ENCODE results near the gene SDR42E1. TPM values are rescaled to one million over a fixed set of nuclear protein-coding genes. Genes with fewer than 3 reads are reported as not detected.

Gene SDR42E1
- total and polyA plus RNA-seq, 2 of the 13 experiments (the other 11 are each of a cell fraction or from before 2014, with no cell fraction given): 0.01 to 0.13 TPM

DNA sequence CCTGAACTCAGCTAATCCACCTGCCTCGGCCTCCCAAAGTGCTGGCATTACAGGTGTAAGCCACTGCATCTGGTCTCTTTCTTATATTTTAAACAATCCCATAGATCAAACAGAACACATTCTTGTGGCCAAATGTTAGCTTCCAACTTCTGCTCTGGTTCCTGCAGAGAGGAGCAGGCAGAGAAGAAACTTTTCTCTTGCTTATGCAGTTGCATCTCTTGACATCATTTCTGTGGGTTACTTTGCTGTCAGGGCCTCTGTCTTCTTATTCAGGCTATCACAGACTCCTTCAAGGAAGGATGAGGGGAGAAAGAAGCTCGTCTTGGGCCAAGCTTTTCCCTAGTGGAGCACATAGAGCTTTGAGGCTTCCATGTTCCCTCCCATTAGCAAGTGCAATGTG is 31.6 kb upstream of the SDR42E1 start:
- Histone ChIP-seq H3K79me2 (ENCODE audit: insufficient read depth, low read length) (peaks cover 66% of the 10 kb centered on the region), H3K36me3 (replicated peaks in 1 of 2; ENCODE audit: control insufficient read depth in 1 of 2, insufficient read depth in 2 of 2, low read length in 2 of 2) (peaks cover 2 to 5% of the 10 kb centered on the region in 2 experiments; a peak in 4 of 5 replicates), H3K4me3 (replicated peaks in 1 of 3; ENCODE audit: insufficient read depth in 1 of 3, low read depth in 2 of 3, low read length in 3 of 3) (no peak overlapping the region), H3K4me1 (ENCODE audit: insufficient read depth, low read length) (peaks cover 78% of the 10 kb centered on the region), H3K27ac (ENCODE audit: extremely low read length, insufficient read depth, low read length) (no peak overlapping the region), H2AFZ (ENCODE audit: low read length) (no peak overlapping the region), H3K9ac (ENCODE audit: insufficient read depth, low read depth, low read length) (no peak overlapping the region), H3K9me3 (ENCODE audit: low read length) (no peaks in the 10 kb centered on the region), H3K27me3 (ENCODE audit: control insufficient read depth in 1 of 2, insufficient read depth in 2 of 2, low read length in 2 of 2) (no peaks in the 10 kb centered on the region), H3K4me2 (ENCODE audit: low read depth, low read length) (no peak overlapping the region), H4K20me1 (ENCODE audit: insufficient read depth, low read length) (no peaks in the 10 kb centered on the region; the same call in 1 of the 2 replicates)
- in situ Hi-C loops (cut with HindIII; ENCODE audit: extremely low pct_ligation_motif_present, low pct_unique_long_range_greater_than_20kb) (no loop called here), intact Hi-C loops (cut with micrococcal nuclease; ENCODE audit: unreplicated experiment) (no loop called here)
- POLR2A ChIA-PET: interaction anchor here (1.0 kb wide), 1 partner anchor 19 kb away, joined by 3 read pairs; no protein-coding TSS in a partner anchor
- FAIRE-seq (no peak), ATAC-seq (no peak), DNase-seq (ENCODE audit: low spot score) (no peak)
- WGBS (ENCODE audit: low lambda C conversion rate): 93% methylated on average over 2 of the region's 2 CpGs
- TF ChIP-seq, protein P1, sequence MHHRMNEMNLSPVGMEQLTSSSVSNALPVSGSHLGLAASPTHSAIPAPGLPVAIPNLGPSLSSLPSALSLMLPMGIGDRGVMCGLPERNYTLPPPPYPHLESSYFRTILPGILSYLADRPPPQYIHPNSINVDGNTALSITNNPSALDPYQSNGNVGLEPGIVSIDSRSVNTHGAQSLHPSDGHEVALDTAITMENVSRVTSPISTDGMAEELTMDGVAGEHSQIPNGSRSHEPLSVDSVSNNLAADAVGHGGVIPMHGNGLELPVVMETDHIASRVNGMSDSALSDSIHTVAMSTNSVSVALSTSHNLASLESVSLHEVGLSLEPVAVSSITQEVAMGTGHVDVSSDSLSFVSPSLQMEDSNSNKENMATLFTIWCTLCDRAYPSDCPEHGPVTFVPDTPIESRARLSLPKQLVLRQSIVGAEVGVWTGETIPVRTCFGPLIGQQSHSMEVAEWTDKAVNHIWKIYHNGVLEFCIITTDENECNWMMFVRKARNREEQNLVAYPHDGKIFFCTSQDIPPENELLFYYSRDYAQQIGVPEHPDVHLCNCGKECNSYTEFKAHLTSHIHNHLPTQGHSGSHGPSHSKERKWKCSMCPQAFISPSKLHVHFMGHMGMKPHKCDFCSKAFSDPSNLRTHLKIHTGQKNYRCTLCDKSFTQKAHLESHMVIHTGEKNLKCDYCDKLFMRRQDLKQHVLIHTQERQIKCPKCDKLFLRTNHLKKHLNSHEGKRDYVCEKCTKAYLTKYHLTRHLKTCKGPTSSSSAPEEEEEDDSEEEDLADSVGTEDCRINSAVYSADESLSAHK (CRISPR knock-in tag; IDR thresholded peaks at IDR 0.05; ENCODE audit: borderline replicate concordance): no peak
- TF ChIP-seq, protein P2, sequence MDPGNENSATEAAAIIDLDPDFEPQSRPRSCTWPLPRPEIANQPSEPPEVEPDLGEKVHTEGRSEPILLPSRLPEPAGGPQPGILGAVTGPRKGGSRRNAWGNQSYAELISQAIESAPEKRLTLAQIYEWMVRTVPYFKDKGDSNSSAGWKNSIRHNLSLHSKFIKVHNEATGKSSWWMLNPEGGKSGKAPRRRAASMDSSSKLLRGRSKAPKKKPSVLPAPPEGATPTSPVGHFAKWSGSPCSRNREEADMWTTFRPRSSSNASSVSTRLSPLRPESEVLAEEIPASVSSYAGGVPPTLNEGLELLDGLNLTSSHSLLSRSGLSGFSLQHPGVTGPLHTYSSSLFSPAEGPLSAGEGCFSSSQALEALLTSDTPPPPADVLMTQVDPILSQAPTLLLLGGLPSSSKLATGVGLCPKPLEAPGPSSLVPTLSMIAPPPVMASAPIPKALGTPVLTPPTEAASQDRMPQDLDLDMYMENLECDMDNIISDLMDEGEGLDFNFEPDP (CRISPR knock-in tag; conservative IDR thresholded peaks at IDR 0.05): 0 out of 2 replicates have a peak, but pooled peaks have one; percentile 41
- CTCF ChIA-PET (ENCODE audit: low intra/inter-chr PET ratio, low total read pairs): no interaction called here
- BruUV-seq (replicated peaks): no TSS peak

DNA sequence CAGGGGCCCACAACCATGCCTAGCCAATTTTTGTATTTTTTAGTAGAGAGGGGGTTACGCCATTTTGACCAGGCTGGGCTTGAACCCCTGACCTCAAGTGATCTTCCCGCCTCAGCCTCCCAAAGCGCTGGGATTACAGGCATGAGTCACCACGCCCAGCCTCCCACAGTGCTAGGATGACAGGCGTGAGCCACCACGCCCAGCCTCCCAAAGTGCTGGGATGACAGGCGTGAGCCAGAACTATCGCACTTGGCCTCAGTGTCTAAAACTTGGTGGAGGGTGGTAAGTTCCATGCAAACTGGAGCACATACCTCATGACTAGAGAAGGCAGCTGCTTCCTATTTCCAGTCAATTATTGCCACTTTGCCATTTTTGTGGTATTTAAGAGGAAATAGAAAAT is 30.9 kb upstream of the SDR42E1 start:
- BruUV-seq (replicated peaks): no TSS peak
- ChIA-PET POLR2A (interaction anchor here (1.0 kb wide), 1 partner anchor 20 kb away, joined by 3 read pairs; no protein-coding TSS in a partner anchor), CTCF (ENCODE audit: low intra/inter-chr PET ratio, low total read pairs) (no interaction called here)
- ATAC-seq (no peak), DNase-seq (ENCODE audit: low spot score) (no peak), FAIRE-seq (no peak)
- Histone ChIP-seq H3K4me2 (ENCODE audit: low read depth, low read length) (no peak overlapping the region), H2AFZ (ENCODE audit: low read length) (no peak overlapping the region), H3K9me3 (ENCODE audit: low read length) (no peaks in the 10 kb centered on the region), H3K4me3 (replicated peaks in 1 of 3; ENCODE audit: insufficient read depth in 1 of 3, low read depth in 2 of 3, low read length in 3 of 3) (no peak overlapping the region), H3K36me3 (replicated peaks in 1 of 2; ENCODE audit: control insufficient read depth in 1 of 2, insufficient read depth in 2 of 2, low read length in 2 of 2) (peaks cover 2 to 5% of the 10 kb centered on the region in 2 experiments; a peak in 3 of 5 replicates), H3K27me3 (ENCODE audit: control insufficient read depth in 1 of 2, insufficient read depth in 2 of 2, low read length in 2 of 2) (no peaks in the 10 kb centered on the region), H3K4me1 (ENCODE audit: insufficient read depth, low read length) (peaks cover 78% of the 10 kb centered on the region), H3K79me2 (ENCODE audit: insufficient read depth, low read length) (peaks cover 67% of the 10 kb centered on the region), H3K27ac (ENCODE audit: extremely low read length, insufficient read depth, low read length) (no peak overlapping the region), H3K9ac (ENCODE audit: insufficient read depth, low read depth, low read length) (no peak overlapping the region), H4K20me1 (ENCODE audit: insufficient read depth, low read length) (no peaks in the 10 kb centered on the region; the same call in 1 of the 2 replicates)
- TF ChIP-seq ZNF589 (CRISPR knock-in tag; conservative IDR thresholded peaks at IDR 0.05): 0 out of 2 replicates have a peak, but pooled peaks have one; percentile 26
- TF ChIP-seq, protein P3, sequence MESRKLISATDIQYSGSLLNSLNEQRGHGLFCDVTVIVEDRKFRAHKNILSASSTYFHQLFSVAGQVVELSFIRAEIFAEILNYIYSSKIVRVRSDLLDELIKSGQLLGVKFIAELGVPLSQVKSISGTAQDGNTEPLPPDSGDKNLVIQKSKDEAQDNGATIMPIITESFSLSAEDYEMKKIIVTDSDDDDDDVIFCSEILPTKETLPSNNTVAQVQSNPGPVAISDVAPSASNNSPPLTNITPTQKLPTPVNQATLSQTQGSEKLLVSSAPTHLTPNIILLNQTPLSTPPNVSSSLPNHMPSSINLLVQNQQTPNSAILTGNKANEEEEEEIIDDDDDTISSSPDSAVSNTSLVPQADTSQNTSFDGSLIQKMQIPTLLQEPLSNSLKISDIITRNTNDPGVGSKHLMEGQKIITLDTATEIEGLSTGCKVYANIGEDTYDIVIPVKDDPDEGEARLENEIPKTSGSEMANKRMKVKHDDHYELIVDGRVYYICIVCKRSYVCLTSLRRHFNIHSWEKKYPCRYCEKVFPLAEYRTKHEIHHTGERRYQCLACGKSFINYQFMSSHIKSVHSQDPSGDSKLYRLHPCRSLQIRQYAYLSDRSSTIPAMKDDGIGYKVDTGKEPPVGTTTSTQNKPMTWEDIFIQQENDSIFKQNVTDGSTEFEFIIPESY (CRISPR knock-in tag; IDR thresholded peaks at IDR 0.05): peak; percentile 73
- TF ChIP-seq, protein P4, sequence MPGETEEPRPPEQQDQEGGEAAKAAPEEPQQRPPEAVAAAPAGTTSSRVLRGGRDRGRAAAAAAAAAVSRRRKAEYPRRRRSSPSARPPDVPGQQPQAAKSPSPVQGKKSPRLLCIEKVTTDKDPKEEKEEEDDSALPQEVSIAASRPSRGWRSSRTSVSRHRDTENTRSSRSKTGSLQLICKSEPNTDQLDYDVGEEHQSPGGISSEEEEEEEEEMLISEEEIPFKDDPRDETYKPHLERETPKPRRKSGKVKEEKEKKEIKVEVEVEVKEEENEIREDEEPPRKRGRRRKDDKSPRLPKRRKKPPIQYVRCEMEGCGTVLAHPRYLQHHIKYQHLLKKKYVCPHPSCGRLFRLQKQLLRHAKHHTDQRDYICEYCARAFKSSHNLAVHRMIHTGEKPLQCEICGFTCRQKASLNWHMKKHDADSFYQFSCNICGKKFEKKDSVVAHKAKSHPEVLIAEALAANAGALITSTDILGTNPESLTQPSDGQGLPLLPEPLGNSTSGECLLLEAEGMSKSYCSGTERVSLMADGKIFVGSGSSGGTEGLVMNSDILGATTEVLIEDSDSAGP (CRISPR knock-in tag; IDR thresholded peaks at IDR 0.05; ENCODE audit: borderline replicate concordance): no peak
- WGBS (ENCODE audit: low lambda C conversion rate): 97% methylated on average over 8 of the region's 8 CpGs
- in situ Hi-C loops (cut with HindIII; ENCODE audit: extremely low pct_ligation_motif_present, low pct_unique_long_range_greater_than_20kb) (no loop called here), intact Hi-C loops (cut with micrococcal nuclease; ENCODE audit: unreplicated experiment) (no loop called here)
